Gastrocnemius medialis (tissue), 4 donors: Measurements from ENCODE around the gene GRAMD2A. TPM values are rescaled to one million over a fixed set of nuclear protein-coding genes. Genes with fewer than 3 reads are reported as not detected.

Experiments
- ATAC-seq, 2 donors: fragments of 150-250 bp; one replicate each; pipeline ENCODE4 v1.9.1; 2016
- DNase-seq, 2 donors: peaks; one replicate each; pipeline ENCODE4 v3.0.0-alpha.2; 2019
- H3K27ac ChIP-seq, 4 donors: fragments of 200-600 bp; sonication (generic); 1 replicate in 1 of 4; 2 replicates in 3 of 4; pipeline ENCODE4 v1.5.1; 2016 to 2018; ENCODE audit warnings: mild to moderate bottlenecking in 2 of 4, moderate library complexity in 1 of 4
- H3K27me3 ChIP-seq, 3 donors: fragments of 200-600 bp; sonication (generic) in 2 of 3; 1 replicate in 1 of 3; 2 replicates in 2 of 3; pipeline versions ENCODE4 v1.5.1 to v1.6.0; 2016 to 2019; ENCODE audit warnings: mild to moderate bottlenecking in 1 of 3, moderate library complexity in 1 of 3
- H3K36me3 ChIP-seq, 2 donors: fragments of 200-600 bp; sonication (generic) in 1 of 2; one replicate each; pipeline ENCODE4 v1.5.1; 2017 to 2018
- H3K4me1 ChIP-seq, 2 donors: fragments of 200-600 bp; sonication (generic) in 1 of 2; one replicate each; pipeline ENCODE4 v1.5.1; 2016 to 2017; ENCODE audit warnings: mild to moderate bottlenecking in 2 of 2
- H3K4me3 ChIP-seq, 4 donors: fragments of 200-600 bp; sonication (generic) in 3 of 4; 1 replicate in 1 of 4; 2 replicates in 3 of 4; pipeline ENCODE4 v1.5.1; 2016 to 2019; ENCODE audit warnings: mild to moderate bottlenecking in 2 of 4
- H3K9me3 ChIP-seq, 3 donors: fragments of 200-600 bp; sonication (generic) in 2 of 3; 1 replicate in 1 of 3; 2 replicates in 2 of 3; pipeline ENCODE4 v1.5.1; 2016 to 2019
- CTCF ChIP-seq, 5 experiments: fragments of 450-650 bp in 3 of 5; fragments of 200-600 bp in 2 of 5; sonication (generic) in 2 of 5; IDR thresholded peaks in 4 of 5; conservative IDR thresholded peaks in 1 of 5; 1 replicate in 4 of 5; 2 replicates in 1 of 5; pipeline ENCODE4 v1.5.1; 2016 to 2019; ENCODE audit warnings: antibody characterized with exemption in 5 of 5, mild to moderate bottlenecking in 3 of 5, moderate library complexity in 3 of 5
- POLR2A ChIP-seq, 2 donors: fragments of 450-650 bp; IDR thresholded peaks; one replicate each; pipeline ENCODE4 v1.6.1; 2017; ENCODE audit warnings: antibody characterized with exemption in 2 of 2, mild to moderate bottlenecking in 2 of 2, moderate library complexity in 2 of 2
- in situ Hi-C, 4 donors: fragments of 200-750 bp; cut with MboI; loops; one replicate each; pipeline versions ENCODE4 v1.15.0 to v1.8.0; 2017; ENCODE audit warnings: low sequenced_read_pairs in 4 of 4
- intact Hi-C: fragments of 100-400 bp; cut with DNase I; formaldehyde crosslinking; loops from one replicate; pipeline ENCODE4 v1.15.1; 2023; ENCODE audit warnings: low total_unique reads
- total RNA-seq, 4 donors: library from RNA; depleted of rRNA; stranded (reverse); fragments of >200 nt; gene quantifications; one replicate each; pipeline versions ENCODE4 v1.1.0 to v1.2.3, GENCODE V29; 2016

Gene GRAMD2A
- total RNA-seq, 4 donors from 2014 or later, result not detected

DNA sequence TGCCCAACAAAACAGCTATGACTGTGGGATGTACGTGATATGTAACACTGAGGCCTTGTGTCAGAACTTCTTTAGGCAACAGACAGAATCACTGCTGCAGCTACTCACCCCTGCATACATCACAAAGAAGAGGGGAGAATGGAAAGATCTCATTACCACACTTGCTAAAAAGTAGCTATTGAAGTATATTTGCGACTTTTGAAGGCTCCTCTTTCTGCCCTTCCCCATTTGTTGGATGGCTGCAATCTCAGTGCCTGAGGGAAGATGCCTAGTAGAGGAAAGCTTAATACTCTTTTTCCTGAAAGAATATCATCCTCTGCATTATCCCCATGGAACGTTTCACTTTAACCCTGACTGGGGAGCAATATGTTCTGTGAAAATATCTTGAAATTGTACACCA lies 57.5 kb downstream of the GRAMD2A start:
- in situ Hi-C loops, result no loop called here
- TF ChIP-seq CTCF (IDR thresholded peaks at IDR 0.05 in 4 of 5, conservative IDR thresholded peaks at IDR 0.05 in 1 of 5) (no peak), POLR2A (IDR thresholded peaks at IDR 0.05) (no peak)
- Histone ChIP-seq H3K27ac (peak overlapping the region in 2 of 4 donors; percentile 13 to 51), H3K4me1 (peaks cover 8 to 25% of the 10 kb centered on the region in 2 donors), H3K4me3 (no peak overlapping the region), H3K9me3 (no peaks in the 10 kb centered on the region), H3K36me3 (no peaks in the 10 kb centered on the region), H3K27me3 (no peaks in the 10 kb centered on the region)
- DNase-seq (no peak), ATAC-seq (no peak)
- intact Hi-C loops, result no loop called here

DNA sequence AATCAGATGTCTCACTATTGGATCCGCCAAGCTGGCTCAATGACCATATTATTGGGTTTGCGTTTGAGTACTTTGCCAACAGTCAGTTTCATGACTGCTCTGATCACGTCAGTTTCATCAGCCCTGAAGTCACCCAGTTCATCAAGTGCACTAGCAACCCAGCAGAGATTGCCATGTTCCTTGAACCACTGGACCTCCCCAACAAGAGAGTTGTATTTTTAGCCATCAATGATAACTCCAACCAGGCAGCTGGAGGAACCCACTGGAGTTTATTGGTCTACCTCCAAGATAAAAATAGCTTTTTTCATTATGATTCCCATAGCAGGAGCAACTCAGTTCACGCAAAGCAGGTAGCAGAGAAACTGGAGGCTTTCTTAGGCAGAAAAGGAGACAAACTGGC lies 57.9 kb downstream of the GRAMD2A start:
- in situ Hi-C loops, result no loop called here
- no peak overlapping the region for H3K4me3 ChIP-seq
- peaks cover 8 to 25% of the 10 kb centered on the region in 2 donors for H3K4me1 ChIP-seq
- ATAC-seq, result peak in 1 of 2 donors; percentile 27
- no peaks in the 10 kb centered on the region for H3K27me3 ChIP-seq
- H3K36me3 ChIP-seq, result no peaks in the 10 kb centered on the region
- DNase-seq, result no peak
- H3K27ac ChIP-seq, result peak overlapping the region in 2 of 4 donors; percentile 13 to 51
- no peaks in the 10 kb centered on the region for H3K9me3 ChIP-seq
- intact Hi-C loops, result no loop called here
- TF ChIP-seq CTCF (IDR thresholded peaks at IDR 0.05 in 4 of 5, conservative IDR thresholded peaks at IDR 0.05 in 1 of 5) (no peak), POLR2A (IDR thresholded peaks at IDR 0.05) (no peak)

GRCh38 chr15:72136170-72137051 lies 61.2 kb downstream of the GRAMD2A start:
- no peak for TF ChIP-seq POLR2A (IDR thresholded peaks at IDR 0.05)
- no peak for TF ChIP-seq CTCF (IDR thresholded peaks at IDR 0.05 in 4 of 5, conservative IDR thresholded peaks at IDR 0.05 in 1 of 5)
- H3K4me3 ChIP-seq, result no peak overlapping the region
- DNase-seq (no peak), ATAC-seq (no peak)
- no peaks in the 10 kb centered on the region for H3K36me3 ChIP-seq
- no peak overlapping the region for H3K27ac ChIP-seq
- H3K4me1 ChIP-seq, result peaks cover 2 to 21% of the 10 kb centered on the region in 2 donors
- intact Hi-C loops (no loop called here), in situ Hi-C loops (no loop called here)
- H3K27me3 ChIP-seq, result no peaks in the 10 kb centered on the region
- H3K9me3 ChIP-seq, result no peaks in the 10 kb centered on the region

GRCh38 chr15:72135719-72136118 lies 61.9 kb downstream of the GRAMD2A start:
- TF ChIP-seq CTCF (IDR thresholded peaks at IDR 0.05 in 4 of 5, conservative IDR thresholded peaks at IDR 0.05 in 1 of 5), result no peak
- TF ChIP-seq POLR2A (IDR thresholded peaks at IDR 0.05), result no peak
- no peak for ATAC-seq
- intact Hi-C loops (no loop called here), in situ Hi-C loops (no loop called here)
- Histone ChIP-seq H3K27me3 (no peaks in the 10 kb centered on the region), H3K4me1 (peaks cover 0 to 14% of the 10 kb centered on the region in 2 donors), H3K36me3 (no peaks in the 10 kb centered on the region), H3K4me3 (no peak overlapping the region), H3K27ac (no peak overlapping the region), H3K9me3 (no peaks in the 10 kb centered on the region)
- no peak for DNase-seq
